NCI-H2196 (cell line): ENCODE measurements around the gene OOSP3.

Experiments used
- DNase-seq: peaks from one replicate; lab custom pipeline; 2025; ENCODE audit not compliant: unreplicated experiment; lab: John Stamatoyannopoulos, UW

The OOSP3 gene

GRCh38 chr11:59943997-59944714, 65.6 kb downstream of the OOSP3 start:
- no peak for DNase-seq

GRCh38 chr11:59944720-59945119, 66.1 kb downstream of the OOSP3 start:
- DNase-seq = no peak
